A549 (cell line): ENCODE measurements around the gene ULK2. TPM values are rescaled to one million over a fixed set of nuclear protein-coding genes. Genes with fewer than 3 reads are reported as not detected.

Experiments used
- ATAC-seq, 2 experiments: fragments of 200-7000 bp in 1 of 2; fragments of >200 bp in 1 of 2; cut with Nextera tagmentation in 1 of 2; cut with Tn5 transposase in 1 of 2; 3 replicates each; pipeline versions ENCODE4 v1.8.0 to v1.9.1; 2018 to 2020; ENCODE audit warnings: mild to moderate bottlenecking in 1 of 2, moderate library complexity in 1 of 2
- CTCF ChIA-PET: fragments of 300-600 bp; sonication (Branson Sonifier 250); formaldehyde crosslinking; extraction: SDS; loops from one replicate; lab custom pipeline; 2021; ENCODE audit warnings: antibody characterized with exemption, inconsistent platforms; lab: Yijun Ruan, JAX
- POLR2A ChIA-PET: fragments of 350-600 bp; formaldehyde crosslinking; extraction: SDS; loops from one replicate; lab custom pipeline; 2021; ENCODE audit warnings: antibody characterized with exemption, inconsistent platforms; lab: Yijun Ruan, JAX
- DNase-seq, 2 experiments: peaks; one replicate each; pipeline versions ENCODE4 v3.0.0 to v3.0.0-alpha.2; 2011 to 2016; ENCODE audit warnings: low read depth in 1 of 2, low spot score in 1 of 2
- FAIRE-seq: peaks from 2 replicates; lab custom pipeline; 2011; peaks lifted over from hg19 to GRCh38; lab: Jason Lieb, UNC
- H3K27ac ChIP-seq, 2 experiments: fragments of >200 bp; sonication (Bioruptor Twin); formaldehyde crosslinking; 3 replicates each; pipeline ENCODE4 v1.5.1; 2016 to 2017
- H3K4me1 ChIP-seq: fragments of >200 bp; sonication (Bioruptor Twin); formaldehyde crosslinking; 3 replicates; pipeline ENCODE4 v1.6.1; 2016
- H3K4me2 ChIP-seq: fragments of >200 bp; sonication (Bioruptor Twin); formaldehyde crosslinking; 3 replicates; pipeline ENCODE4 v1.6.1; 2016
- H3K4me3 ChIP-seq: fragments of >200 bp; sonication (Bioruptor Twin); formaldehyde crosslinking; 3 replicates; pipeline ENCODE4 v1.5.1; 2016
- H3K9me3 ChIP-seq: fragments of >200 bp; sonication (Bioruptor Twin); formaldehyde crosslinking; 3 replicates; pipeline ENCODE4 v1.6.1; 2016
- ATOH8 ChIP-seq: fragments of 250-450 bp; sonication (Bioruptor Pico); IDR thresholded peaks from 2 replicates; pipeline ENCODE4 v1.5.0; 2020; ENCODE audit warnings: low read depth, mild to moderate bottlenecking, moderate library complexity
- CBX8 ChIP-seq: fragments of 200-600 bp; sonication (generic); IDR thresholded peaks from 2 replicates; pipeline ENCODE4 v1.6.1; 2016
- E2F6 ChIP-seq: IDR thresholded peaks from 2 replicates; pipeline ENCODE4 v1.6.1; 2012; ENCODE audit warnings: low read depth, borderline replicate concordance
- EHF ChIP-seq: fragments of 250-450 bp; sonication (Bioruptor Pico); IDR thresholded peaks from 2 replicates; pipeline ENCODE4 v1.5.0; 2020; ENCODE audit warnings: mild to moderate bottlenecking
- ELK1 ChIP-seq: fragments of 150-350 bp; IDR thresholded peaks from 2 replicates; pipeline ENCODE4 v1.6.1; 2014; ENCODE audit warnings: low read depth, mild to moderate bottlenecking, low read length
- EP300 ChIP-seq, 2 experiments: fragments of >200 bp; sonication (Bioruptor Twin); formaldehyde crosslinking; IDR thresholded peaks; 2 replicates in 1 of 2; 3 replicates in 1 of 2; pipeline ENCODE4 v1.6.1; 2016 to 2017
- FOSB ChIP-seq: fragments of 250-450 bp; sonication (Bioruptor Pico); IDR thresholded peaks from 2 replicates; pipeline ENCODE4 v1.5.0; 2020; ENCODE audit warnings: mild to moderate bottlenecking, moderate library complexity
- FOSL2 ChIP-seq, 2 experiments: fragments of 450-650 bp in 1 of 2; fragments of >200 bp in 1 of 2; sonication (Bioruptor Twin) in 1 of 2; formaldehyde crosslinking; IDR thresholded peaks; 2 replicates each; pipeline versions ENCODE4 v1.5.0 to v1.6.1; 2016 to 2020; ENCODE audit warnings: mild to moderate bottlenecking in 1 of 2, moderate library complexity in 1 of 2
- GATA3 ChIP-seq: IDR thresholded peaks from 2 replicates; pipeline ENCODE4 v1.6.1; 2012; ENCODE audit warnings: borderline replicate concordance
- HDAC2 ChIP-seq: fragments of 200-600 bp; sonication (generic); IDR thresholded peaks from 2 replicates; pipeline ENCODE4 v1.6.1; 2016
- HEYL ChIP-seq: fragments of 250-450 bp; sonication (Bioruptor Pico); IDR thresholded peaks from 2 replicates; pipeline ENCODE4 v1.8.0; 2021; ENCODE audit warnings: mild to moderate bottlenecking, moderate library complexity
- HOXA7 ChIP-seq: fragments of 250-450 bp; sonication (Bioruptor Pico); IDR thresholded peaks from 2 replicates; pipeline ENCODE4 v1.5.0; 2020; ENCODE audit warnings: mild to moderate bottlenecking, moderate library complexity
- HOXB13 ChIP-seq: fragments of 250-450 bp; sonication (Bioruptor Pico); IDR thresholded peaks from 2 replicates; pipeline ENCODE4 v1.5.0; 2020; ENCODE audit warnings: low read depth, mild to moderate bottlenecking, moderate library complexity
- KDM1A ChIP-seq: fragments of 200-600 bp; sonication (generic); IDR thresholded peaks from 2 replicates; pipeline ENCODE4 v1.6.1; 2016; ENCODE audit warnings: low read depth, mild to moderate bottlenecking
- KDM5A ChIP-seq: fragments of 200-600 bp; sonication (generic); IDR thresholded peaks from 2 replicates; pipeline ENCODE4 v1.6.1; 2016; ENCODE audit warnings: antibody characterized with exemption, mild to moderate bottlenecking
- MAFK ChIP-seq: fragments of 450-650 bp; IDR thresholded peaks from 2 replicates; pipeline ENCODE4 v1.6.1; 2014; ENCODE audit not compliant: partially characterized antibody
- MAX ChIP-seq: IDR thresholded peaks from 2 replicates; pipeline ENCODE4 v1.6.1; 2012
- MAZ ChIP-seq: fragments of 150-350 bp; IDR thresholded peaks from 2 replicates; pipeline ENCODE4 v1.6.1; 2014; ENCODE audit warnings: antibody characterized with exemption, low read depth, low read length, borderline replicate concordance
- MYC ChIP-seq: IDR thresholded peaks from 2 replicates; pipeline ENCODE4 v1.6.1; 2012; ENCODE audit warnings: mild to moderate bottlenecking, inconsistent platforms, low read length, improper control_type of control experiment, borderline replicate concordance
- NPAS2 ChIP-seq: fragments of 250-450 bp; sonication (Bioruptor Pico); IDR thresholded peaks from 2 replicates; pipeline ENCODE4 v1.8.0; 2022; ENCODE audit warnings: mild to moderate bottlenecking, moderate library complexity, borderline replicate concordance
- PBX3 ChIP-seq: IDR thresholded peaks from 2 replicates; pipeline ENCODE4 v1.6.1; 2012
- PHF8 ChIP-seq: fragments of 200-600 bp; sonication (generic); IDR thresholded peaks from 2 replicates; pipeline ENCODE4 v1.6.1; 2016; ENCODE audit warnings: low read depth, mild to moderate bottlenecking, antibody characterized with exemption, moderate library complexity, borderline replicate concordance
- RCOR1 ChIP-seq: fragments of 150-350 bp; IDR thresholded peaks from 2 replicates; pipeline ENCODE4 v1.6.1; 2014; ENCODE audit warnings: antibody characterized with exemption, low read length, low read depth
- RNF2 ChIP-seq: fragments of 200-600 bp; sonication (generic); IDR thresholded peaks from 2 replicates; pipeline ENCODE4 v1.6.1; 2016; ENCODE audit warnings: low read depth, mild to moderate bottlenecking, antibody characterized with exemption, moderate library complexity, borderline replicate concordance
- TFCP2L1 ChIP-seq: fragments of 250-450 bp; sonication (Bioruptor Pico); IDR thresholded peaks from 2 replicates; pipeline ENCODE4 v1.5.0; 2021; ENCODE audit warnings: mild to moderate bottlenecking
- USF2 ChIP-seq: fragments of 450-650 bp; IDR thresholded peaks from 2 replicates; pipeline ENCODE4 v1.6.1; 2014; ENCODE audit warnings: antibody characterized with exemption
- ZC3H11A ChIP-seq: fragments of 450-650 bp; IDR thresholded peaks from 2 replicates; pipeline ENCODE4 v1.6.1; 2014; ENCODE audit warnings: antibody characterized with exemption, mild to moderate bottlenecking
- ZFP36 ChIP-seq: fragments of 450-650 bp; IDR thresholded peaks from 2 replicates; pipeline ENCODE4 v1.6.1; 2014; ENCODE audit warnings: borderline replicate concordance; ENCODE audit not compliant: partially characterized antibody
- WGBS: methylation state at CpG from one replicate; pipeline ENCODE4 v1.1.6; 2017; ENCODE audit errors: missing lambda C conversion rate; 5-methylcytosine and 5-hydroxymethylcytosine counted together
- polyA plus RNA-seq, 4 experiments: library from polyadenylated mRNA; depleted of rRNA in 3 of 4; stranded (reverse); fragments of >200 nt; fragmentation: RNase III in 1 of 4; extraction: RNeasy Plus Mini Kit Qiagen cat#74134 plus additional on column Dnase treatment in 1 of 4; gene quantifications; 2 replicates in 3 of 4; 3 replicates in 1 of 4; pipeline ENCODE4 v1.2.3, GENCODE V29; 2011 to 2017

Gene ULK2
- polyA plus RNA-seq, 2 of the 4 experiments (the other 2 are of a cell fraction) = 14.4 to 40.9 TPM

GRCh38 chr17:19750835-19751234 is 116.9 kb downstream of the ULK2 start:
- FAIRE-seq (no peak), ATAC-seq (no peak), DNase-seq (peak in 1 of 2 experiments; percentile 55)
- Histone ChIP-seq H3K4me2 (peak overlapping the region; percentile 77; the same call in 1 of the 3 replicates), H3K4me1 (peaks cover 87% of the 10 kb centered on the region), H3K27ac (peak overlapping the region; percentile 98 to 100), H3K9me3 (no peaks in the 10 kb centered on the region), H3K4me3 (no peak overlapping the region)
- ChIA-PET POLR2A (no interaction called here), CTCF (interaction anchor here (0.6 to 20.1 kb wide), 5 partner anchors 12 to 388 kb away, joined by 3 to 681 read pairs (median 8); partner anchors contain the start of gene B9D1)
- TF ChIP-seq FOSB (CRISPR knock-in tag) (0 out of 2 replicates have a peak, but pooled peaks have one; percentile 31), HDAC2 (no peak), NPAS2 (0 out of 2 replicates have a peak, but pooled peaks have one; percentile 17), HOXB13 (CRISPR knock-in tag) (peak; percentile 63; the same call in 1 of the 2 replicates), PHF8 (no peak), MAFK (no peak), HEYL (CRISPR knock-in tag) (peak; percentile 63), USF2 (no peak), ZC3H11A (no peak), MAX (peak; percentile 61), EHF (CRISPR knock-in tag) (0 out of 2 replicates have a peak, but pooled peaks have one; percentile 43), MYC (no peak), ATOH8 (CRISPR knock-in tag) (no peak), KDM1A (no peak), GATA3 (no peak), PBX3 (no peak), CBX8 (no peak), EP300 (IDR thresholded peaks at IDR 0.05) (no peak), E2F6 (peak; percentile 26; the same call in 1 of the 2 replicates), KDM5A (no peak)
- 75% methylated on average over 3 of the region's 3 CpGs for WGBS

GRCh38 chr17:19750020-19750572 is 117.6 kb downstream of the ULK2 start:
- Histone ChIP-seq H3K4me1 (peaks cover 94% of the 10 kb centered on the region), H3K9me3 (no peaks in the 10 kb centered on the region), H3K4me3 (no peak overlapping the region), H3K4me2 (peak overlapping the region; percentile 90; the same call in 2 of the 3 replicates), H3K27ac (peak overlapping the region; percentile 98 to 100)
- DNase-seq (no peak), FAIRE-seq (peak; percentile 70), ATAC-seq (no peak)
- ChIA-PET CTCF (interaction anchor here (0.6 to 20.1 kb wide), 4 partner anchors 13 to 237 kb away, joined by 3 to 681 read pairs (median 12); partner anchors contain the start of gene ALDH3A2), POLR2A (interaction anchor here (0.9 kb wide), 1 partner anchor 102 kb away, joined by 3 read pairs; the partner anchor contains the start of gene ALDH3A2)
- 89% methylated on average over 9 of the region's 9 CpGs for WGBS
- TF ChIP-seq RNF2 = no peak
- no peak for TF ChIP-seq RCOR1
- no peak for TF ChIP-seq KDM1A
- TF ChIP-seq MAX = no peak
- no peak for TF ChIP-seq MAZ
- no peak for TF ChIP-seq PBX3
- no peak for TF ChIP-seq MAFK
- no peak for TF ChIP-seq USF2
- no peak for TF ChIP-seq NPAS2
- no peak for TF ChIP-seq ZC3H11A
- no peak for TF ChIP-seq HOXA7 (CRISPR knock-in tag)
- no peak for TF ChIP-seq FOSL2 (IDR thresholded peaks at IDR 0.05)
- no peak for TF ChIP-seq FOSL2 (CRISPR knock-in tag; IDR thresholded peaks at IDR 0.05)
- no peak for TF ChIP-seq TFCP2L1 (CRISPR knock-in tag)
- no peak for TF ChIP-seq ZFP36
- TF ChIP-seq ELK1 = no peak
